GM12878 (cell line): ENCODE measurements around the gene SLC6A1.

Experiments
- EGR1 ChIP-seq, 2 experiments: IDR thresholded peaks; 1 replicate in 1 of 2; 2 replicates in 1 of 2; pipeline ENCODE4 v1.6.1; 2011 to 2012; ENCODE audit warnings: low read depth in 2 of 2, low read length in 2 of 2, borderline replicate concordance in 1 of 2, mild to moderate bottlenecking in 1 of 2, moderate library complexity in 1 of 2
- PRDM15 ChIP-seq: fragments of 450-650 bp; formaldehyde crosslinking; IDR thresholded peaks from 2 replicates; pipeline ENCODE4 v1.4.0; 2020; ENCODE audit warnings: mild to moderate bottlenecking, moderate library complexity
- RAD51 ChIP-seq: fragments of 450-650 bp; IDR thresholded peaks from 2 replicates; pipeline ENCODE4 v1.6.1; 2016; ENCODE audit warnings: moderate library complexity, mild to moderate bottlenecking, inconsistent platforms
- TF ChIP-seq, protein P1 (sequence below), 3 experiments: IDR thresholded peaks in 2 of 3; conservative IDR thresholded peaks in 1 of 3; 2 replicates each; pipeline ENCODE4 v1.5.1; 2011; ENCODE audit warnings: low read depth in 3 of 3, low read length in 3 of 3, mild to moderate bottlenecking in 3 of 3, control low read depth in 2 of 3, moderate library complexity in 2 of 3, inconsistent platforms in 1 of 3, mixed read lengths in 1 of 3; ENCODE audit not compliant: control insufficient read depth in 2 of 3, insufficient read depth in 1 of 3; ENCODE audit errors: extremely low read depth in 1 of 3

- no peak for TF ChIP-seq PRDM15 (CRISPR knock-in tag)
- no peak for TF ChIP-seq RAD51
- TF ChIP-seq, protein P1, sequence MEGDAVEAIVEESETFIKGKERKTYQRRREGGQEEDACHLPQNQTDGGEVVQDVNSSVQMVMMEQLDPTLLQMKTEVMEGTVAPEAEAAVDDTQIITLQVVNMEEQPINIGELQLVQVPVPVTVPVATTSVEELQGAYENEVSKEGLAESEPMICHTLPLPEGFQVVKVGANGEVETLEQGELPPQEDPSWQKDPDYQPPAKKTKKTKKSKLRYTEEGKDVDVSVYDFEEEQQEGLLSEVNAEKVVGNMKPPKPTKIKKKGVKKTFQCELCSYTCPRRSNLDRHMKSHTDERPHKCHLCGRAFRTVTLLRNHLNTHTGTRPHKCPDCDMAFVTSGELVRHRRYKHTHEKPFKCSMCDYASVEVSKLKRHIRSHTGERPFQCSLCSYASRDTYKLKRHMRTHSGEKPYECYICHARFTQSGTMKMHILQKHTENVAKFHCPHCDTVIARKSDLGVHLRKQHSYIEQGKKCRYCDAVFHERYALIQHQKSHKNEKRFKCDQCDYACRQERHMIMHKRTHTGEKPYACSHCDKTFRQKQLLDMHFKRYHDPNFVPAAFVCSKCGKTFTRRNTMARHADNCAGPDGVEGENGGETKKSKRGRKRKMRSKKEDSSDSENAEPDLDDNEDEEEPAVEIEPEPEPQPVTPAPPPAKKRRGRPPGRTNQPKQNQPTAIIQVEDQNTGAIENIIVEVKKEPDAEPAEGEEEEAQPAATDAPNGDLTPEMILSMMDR (IDR thresholded peaks at IDR 0.05 in 2 of 3, conservative IDR thresholded peaks at IDR 0.05 in 1 of 3; ENCODE audit: control insufficient read depth in 2 of 3, extremely low read depth in 1 of 3, insufficient read depth in 1 of 3, low read depth in 3 of 3, low read length in 3 of 3): no peak
- TF ChIP-seq EGR1 (IDR thresholded peaks at IDR 0.05; ENCODE audit: borderline replicate concordance in 1 of 2, low read depth in 2 of 2, low read length in 2 of 2): no peak
Measured at GRCh38 chr3:10949197-10949596, 43.4 kb upstream of the SLC6A1 start.
